Glutamatergic neuron (in vitro differentiated cells): ENCODE data around the gene COX6B2. TPM values are rescaled to one million over a fixed set of nuclear protein-coding genes. Genes with fewer than 3 reads are reported as not detected.

ENCODE experiments used
- DNase-seq: peaks from one replicate; pipeline ENCODE4 v3.0.0; 2022
- H3K27ac Mint-ChIP-seq: one replicate; pipeline ENCODE4 v1.8.0; 2020; ENCODE audit warnings: mild to moderate bottlenecking, mixed read lengths, inconsistent platforms; ENCODE audit not compliant: unreplicated experiment
- H3K27me3 Mint-ChIP-seq: one replicate; pipeline ENCODE4 v1.8.0; 2020; ENCODE audit warnings: mild to moderate bottlenecking, moderate library complexity, mixed read lengths, inconsistent platforms; ENCODE audit not compliant: unreplicated experiment
- H3K36me3 Mint-ChIP-seq: one replicate; pipeline ENCODE4 v1.8.0; 2020; ENCODE audit warnings: mild to moderate bottlenecking, mixed read lengths, inconsistent platforms; ENCODE audit not compliant: unreplicated experiment
- H3K4me1 Mint-ChIP-seq: one replicate; pipeline ENCODE4 v1.8.0; 2020; ENCODE audit warnings: mild to moderate bottlenecking, low read depth, mixed read lengths, inconsistent platforms; ENCODE audit not compliant: unreplicated experiment
- H3K4me3 Mint-ChIP-seq: one replicate; pipeline ENCODE4 v1.8.0; 2020; ENCODE audit warnings: mild to moderate bottlenecking, mixed read lengths, inconsistent platforms; ENCODE audit not compliant: unreplicated experiment
- H3K9me3 Mint-ChIP-seq: one replicate; pipeline ENCODE4 v1.8.0; 2020; ENCODE audit warnings: mild to moderate bottlenecking, moderate library complexity, mixed read lengths, inconsistent platforms; ENCODE audit not compliant: unreplicated experiment
- CTCF ChIP-seq: fragments of 200-600 bp; sonication (generic); IDR thresholded peaks from one replicate; pipeline ENCODE4 v1.5.0; 2021; ENCODE audit not compliant: partially characterized antibody, unreplicated experiment
- total RNA-seq: library from RNA; stranded (reverse); fragmentation: NEBNext Ultra II Directional; extraction: Animal tissue kit (Norgen Biotek cat#: 25700); gene quantifications from one replicate; pipeline ENCODE4 v1.2.1, GENCODE V29; 2021; ENCODE audit not compliant: unreplicated experiment

COX6B2 gene
- total RNA-seq, 1 donor from 2014 or later = 2.8 TPM

- Mint-ChIP-seq H3K27ac (peak overlapping the region; percentile 81), H3K9me3 (peaks cover 3% of the 10 kb centered on the region), H3K4me3 (peak overlapping the region; percentile 63), H3K27me3 (peaks cover 8% of the 10 kb centered on the region), H3K4me1 (peaks cover 29% of the 10 kb centered on the region), H3K36me3 (no peaks in the 10 kb centered on the region)
- TF ChIP-seq CTCF = no peak
- DNase-seq = no peak
These were observed 9.3 kb downstream of the COX6B2 start for GRCh38 chr19:55345101-55345817.

- H3K4me1 Mint-ChIP-seq = peaks cover 29% of the 10 kb centered on the region
- peaks cover 3% of the 10 kb centered on the region for H3K36me3 Mint-ChIP-seq
- DNase-seq = no peak
These were observed 10.1 kb downstream of the COX6B2 start for GRCh38 chr19:55344444-55344843.

GRCh38 chr19:55341595-55342531, 12.7 kb downstream of the COX6B2 start:
- H3K4me3 Mint-ChIP-seq = peak overlapping the region; percentile 87
- peaks cover 13% of the 10 kb centered on the region for H3K9me3 Mint-ChIP-seq
- H3K36me3 Mint-ChIP-seq = peaks cover 3% of the 10 kb centered on the region
- peaks cover 24% of the 10 kb centered on the region for H3K27me3 Mint-ChIP-seq
- H3K27ac Mint-ChIP-seq = peak overlapping the region; percentile 15
- no peak for TF ChIP-seq CTCF
- peaks cover 17% of the 10 kb centered on the region for H3K4me1 Mint-ChIP-seq
- DNase-seq = no peak

More at GRCh38 chr19:55344444-55344843, 10.1 kb downstream of the COX6B2 start:
- Mint-ChIP-seq H3K27me3 (peaks cover 11% of the 10 kb centered on the region), H3K27ac (no peak overlapping the region), H3K9me3 (peaks cover 6% of the 10 kb centered on the region), H3K4me3 (no peak overlapping the region)
- no peak for TF ChIP-seq CTCF

GRCh38 chr19:55341171-55341588, 13.3 kb downstream of the COX6B2 start:
- TF ChIP-seq CTCF = no peak
- Mint-ChIP-seq H3K4me1 (peaks cover 17% of the 10 kb centered on the region), H3K4me3 (peak overlapping the region; percentile 87), H3K9me3 (peaks cover 14% of the 10 kb centered on the region), H3K36me3 (peaks cover 3% of the 10 kb centered on the region), H3K27ac (peak overlapping the region; percentile 76), H3K27me3 (peaks cover 24% of the 10 kb centered on the region)
- DNase-seq = peak; percentile 92
